ENCODE data around the gene RIT2.

GRCh38 chr18:43115076-43115921 is at the start of gene RIT2:
- TF ChIP-seq CTCF (IDR thresholded peaks at IDR 0.05) (no peak), EP300 (IDR thresholded peaks at IDR 0.05) (no peak)

All from tibial nerve (tissue), 4 donors.